GM23338 (cell line): Measurements from ENCODE around the gene SYTL1. TPM values are rescaled to one million over a fixed set of nuclear protein-coding genes. Genes with fewer than 3 reads are reported as not detected.
A peak's percentile ranks its signal among the peaks of the same experiment; 100 is the strongest.

ENCODE experiments used
- ATAC-seq: fragments of 200-7000 bp; cut with Tn5 transposase; 3 replicates; pipeline ENCODE4 v1.9.1; 2020
- DNase-seq: peaks from one replicate; pipeline ENCODE4 v3.0.0-alpha.2; 2015; ENCODE audit warnings: low spot score
- H2AFZ ChIP-seq: fragments of 200-600 bp; sonication (generic); 2 replicates; pipeline ENCODE4 v1.8.0; 2016; ENCODE audit warnings: antibody characterized with exemption, mild to moderate bottlenecking, moderate library complexity
- H3F3A ChIP-seq: fragments of 200-600 bp; sonication (generic); replicated peaks from 2 replicates; pipeline ENCODE4 v1.8.0; 2017; ENCODE audit warnings: antibody characterized with exemption, mixed run types, low read depth
- H3K27ac ChIP-seq: fragments of 200-600 bp; sonication (generic); 2 replicates; pipeline ENCODE4 v1.6.1; 2016; ENCODE audit warnings: low read depth
- H3K27me3 ChIP-seq: fragments of 200-600 bp; sonication (generic); 2 replicates; pipeline ENCODE4 v1.8.0; 2016; ENCODE audit warnings: mild to moderate bottlenecking, mixed run types, moderate library complexity; ENCODE audit not compliant: insufficient read depth
- H3K36me3 ChIP-seq: fragments of 200-600 bp; sonication (generic); 2 replicates; pipeline ENCODE4 v1.8.0; 2016; ENCODE audit warnings: mild to moderate bottlenecking; ENCODE audit not compliant: insufficient read depth
- H3K4me1 ChIP-seq: fragments of 200-600 bp; sonication (generic); 2 replicates; pipeline ENCODE4 v1.8.0; 2016; ENCODE audit warnings: mild to moderate bottlenecking, moderate library complexity; ENCODE audit not compliant: insufficient read depth
- H3K4me2 ChIP-seq: fragments of 200-600 bp; sonication (generic); 2 replicates; pipeline ENCODE4 v1.7.1; 2017; ENCODE audit warnings: mixed run types
- H3K4me3 ChIP-seq: fragments of 200-600 bp; sonication (generic); 2 replicates; pipeline ENCODE4 v1.6.1; 2016; ENCODE audit warnings: mixed run types
- H3K79me2 ChIP-seq: fragments of 200-600 bp; sonication (generic); replicated peaks from 2 replicates; pipeline ENCODE4 v1.8.0; 2017; ENCODE audit warnings: mild to moderate bottlenecking; ENCODE audit not compliant: insufficient read depth
- H3K9me2 ChIP-seq: fragments of 200-600 bp; sonication (generic); 2 replicates; pipeline ENCODE4 v1.8.0; 2017; ENCODE audit not compliant: insufficient read depth
- H4K20me1 ChIP-seq: fragments of 200-600 bp; sonication (generic); replicated peaks from 2 replicates; pipeline ENCODE4 v1.8.0; 2017; ENCODE audit warnings: mild to moderate bottlenecking; ENCODE audit not compliant: insufficient read depth
- H3K27ac Mint-ChIP-seq: 2 replicates; pipeline ENCODE4 v1.8.0; 2020; ENCODE audit warnings: inconsistent platforms, mild to moderate bottlenecking, moderate library complexity, mixed read lengths
- H3K27me3 Mint-ChIP-seq: 3 replicates; pipeline ENCODE4 v1.8.0; 2022; ENCODE audit warnings: low read depth, mild to moderate bottlenecking, moderate library complexity, mixed read lengths, inconsistent platforms; ENCODE audit not compliant: insufficient read depth, poor library complexity
- H3K36me3 Mint-ChIP-seq: 3 replicates; pipeline ENCODE4 v1.8.0; 2021; ENCODE audit warnings: low read depth, mild to moderate bottlenecking, inconsistent platforms, moderate library complexity, mixed read lengths
- H3K4me1 Mint-ChIP-seq: 3 replicates; pipeline ENCODE4 v1.8.0; 2020; ENCODE audit warnings: mild to moderate bottlenecking, inconsistent platforms, mixed read lengths
- H3K4me3 Mint-ChIP-seq: 3 replicates; pipeline ENCODE4 v1.8.0; 2021; ENCODE audit warnings: moderate library complexity, mild to moderate bottlenecking, inconsistent platforms, mixed read lengths
- H3K9me3 Mint-ChIP-seq: 3 replicates; pipeline ENCODE4 v1.8.0; 2020; ENCODE audit warnings: moderate library complexity, mild to moderate bottlenecking, inconsistent platforms, mixed read lengths
- CREB1 ChIP-seq: fragments of 250-450 bp; sonication (Bioruptor Pico); IDR thresholded peaks from 2 replicates; pipeline ENCODE4 v1.5.0; 2020; ENCODE audit warnings: low read depth, mild to moderate bottlenecking, moderate library complexity
- CTCF ChIP-seq, 2 experiments: fragments of 200-600 bp in 1 of 2; sonication (generic) in 1 of 2; conservative IDR thresholded peaks; 2 replicates each; pipeline versions ENCODE4 v1.5.1 to v1.6.1; 2016 to 2017; ENCODE audit warnings: antibody characterized with exemption in 2 of 2, low read depth in 2 of 2, mild to moderate bottlenecking in 2 of 2, moderate library complexity in 1 of 2
- ETS1 ChIP-seq: IDR thresholded peaks from 2 replicates; pipeline ENCODE4 v1.6.1; 2016; ENCODE audit warnings: antibody characterized with exemption
- EZH2 ChIP-seq: fragments of 200-600 bp; sonication (generic); IDR thresholded peaks from one replicate; pipeline ENCODE4 v1.8.0; 2017; ENCODE audit warnings: antibody characterized with exemption, mild to moderate bottlenecking, low read depth; ENCODE audit not compliant: unreplicated experiment
- EZH2phosphoT487 ChIP-seq: fragments of 200-600 bp; sonication (generic); IDR thresholded peaks from one replicate; pipeline ENCODE4 v1.8.1; 2018; ENCODE audit warnings: antibody characterized with exemption; ENCODE audit not compliant: unreplicated experiment
- JUNB ChIP-seq: IDR thresholded peaks from one replicate; pipeline ENCODE4 v1.6.1; 2016; ENCODE audit warnings: antibody characterized with exemption; ENCODE audit not compliant: unreplicated experiment
- NANOG ChIP-seq: IDR thresholded peaks from 2 replicates; pipeline ENCODE4 v1.6.1; 2016; ENCODE audit warnings: antibody characterized with exemption, borderline replicate concordance
- POLR2AphosphoS5 ChIP-seq: IDR thresholded peaks from 2 replicates; pipeline ENCODE4 v1.6.1; 2016; ENCODE audit warnings: antibody characterized with exemption, low read depth
- REST ChIP-seq: IDR thresholded peaks from one replicate; pipeline ENCODE4 v1.6.1; 2018; ENCODE audit warnings: antibody characterized with exemption; ENCODE audit not compliant: unreplicated experiment
- STAT1 ChIP-seq: IDR thresholded peaks from one replicate; pipeline ENCODE4 v1.6.1; 2016; ENCODE audit warnings: antibody characterized with exemption; ENCODE audit not compliant: unreplicated experiment
- ZNF114 ChIP-seq: fragments of 250-450 bp; sonication (Bioruptor Pico); IDR thresholded peaks from 2 replicates; pipeline ENCODE4 v1.5.0; 2020; ENCODE audit warnings: mild to moderate bottlenecking, moderate library complexity
- ZNF331 ChIP-seq: fragments of 250-450 bp; sonication (Bioruptor Pico); IDR thresholded peaks from 2 replicates; pipeline ENCODE4 v1.5.0; 2020; ENCODE audit warnings: low read depth, mild to moderate bottlenecking, moderate library complexity
- ZNF462 ChIP-seq: fragments of 250-450 bp; sonication (Bioruptor Pico); IDR thresholded peaks from 2 replicates; pipeline ENCODE4 v1.5.0; 2020; ENCODE audit warnings: mild to moderate bottlenecking, moderate library complexity
- polyA plus RNA-seq: library from polyadenylated mRNA; unstranded; fragments of >200 nt; fragmentation: Nextera tagmentation; extraction: Ambion mirVana; gene quantifications from 2 replicates; pipeline ENCODE4 v1.2.1, GENCODE V29; 2016
- total RNA-seq: library from RNA; depleted of rRNA; stranded (reverse); fragments of >200 nt; shearing (Covaris generic); gene quantifications from 2 replicates; pipeline ENCODE4 v1.2.3, GENCODE V29; 2014

SYTL1 gene
- total and polyA plus RNA-seq, 2 experiments from 2014 or later, result 4.9 to 12.3 TPM

- H3K27ac Mint-ChIP-seq, result peak overlapping the region; percentile 46
Observed at GRCh38 chr1:27342778-27343638, 1.2 kb downstream of the SYTL1 start.

More at GRCh38 chr1:27342778-27343638, 1.2 kb downstream of the SYTL1 start:
- H3K36me3 Mint-ChIP-seq, result peaks cover 9% of the 10 kb centered on the region
- DNase-seq (no peak), ATAC-seq (peak; percentile 41)
- Histone ChIP-seq H3K36me3 (no peaks in the 10 kb centered on the region), H3K79me2 (peaks cover under 1% of the 10 kb centered on the region), H3K4me3 (peak overlapping the region; percentile 55; the same call in 1 of the 2 replicates), H2AFZ (no peak overlapping the region), H3K4me1 (peaks cover 17% of the 10 kb centered on the region; the same call in 1 of the 2 replicates), H3F3A (peaks cover 5% of the 10 kb centered on the region; the same call in 1 of the 2 replicates), H3K27ac (no peak overlapping the region), H3K27me3 (no peaks in the 10 kb centered on the region), H3K9me2 (no peaks in the 10 kb centered on the region), H3K4me2 (peak overlapping the region; percentile 83), H4K20me1 (no peaks in the 10 kb centered on the region)
- peaks cover 12% of the 10 kb centered on the region for H3K27me3 Mint-ChIP-seq
- H3K9me3 Mint-ChIP-seq, result no peaks in the 10 kb centered on the region; the same call in 2 of the 3 replicates
- peak overlapping the region; percentile 76 for H3K4me3 Mint-ChIP-seq
- TF ChIP-seq EZH2, result no peak
- no peak for TF ChIP-seq EZH2phosphoT487
- no peak for TF ChIP-seq POLR2AphosphoS5
- TF ChIP-seq ZNF114, result no peak
- TF ChIP-seq REST, result no peak
- no peak for TF ChIP-seq JUNB
- no peak for TF ChIP-seq ZNF331 (CRISPR knock-in tag)
- no peak for TF ChIP-seq ETS1
- TF ChIP-seq ZNF462 (CRISPR knock-in tag), result no peak
- TF ChIP-seq CREB1 (CRISPR knock-in tag), result no peak
- TF ChIP-seq NANOG, result no peak
- TF ChIP-seq CTCF (conservative IDR thresholded peaks at IDR 0.05; ENCODE audit: low read depth in 2 of 2), result no peak
- no peak for TF ChIP-seq STAT1
- peaks cover 36% of the 10 kb centered on the region for H3K4me1 Mint-ChIP-seq
